ENCODE measurements around the gene LIPI. TPM values are rescaled to one million over a fixed set of nuclear protein-coding genes. Genes with fewer than 3 reads are reported as not detected.
"Not testable (repeated sequence)": the region's sequence is repeated elsewhere in the genome, so short reads cannot be mapped to it uniquely, and the experiment has no call there.

LIPI gene
- total and polyA plus RNA-seq, 2 of the 13 experiments (the other 11 are each of a cell fraction or from before 2014, with no cell fraction given), result not detected

DNA sequence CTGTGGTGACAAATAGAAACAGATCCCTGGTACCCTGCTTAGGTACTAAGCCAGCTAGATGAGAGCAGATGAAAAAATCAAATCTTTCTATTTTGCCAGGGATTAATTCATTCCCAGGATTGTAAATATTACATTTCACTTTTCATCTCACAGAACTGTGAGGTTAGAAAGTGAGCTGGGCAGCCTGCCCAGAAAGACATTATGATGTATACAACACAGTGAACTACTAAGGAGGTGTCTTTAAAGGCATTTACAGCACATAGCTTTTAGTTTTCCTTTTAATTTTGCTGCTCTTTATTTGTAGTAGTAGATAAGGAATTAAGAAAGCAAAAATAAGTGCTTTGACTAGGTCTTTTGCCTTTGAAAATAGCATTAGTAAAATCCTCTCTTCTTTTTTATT lies 120.6 kb downstream of the LIPI start:
- H3K36me3 ChIP-seq (replicated peaks in 1 of 2; ENCODE audit: control insufficient read depth in 1 of 2, insufficient read depth in 2 of 2, low read length in 2 of 2); H3K4me1 ChIP-seq (ENCODE audit: insufficient read depth, low read length); CTCF ChIA-PET (ENCODE audit: low intra/inter-chr PET ratio, low total read pairs); H4K20me1 ChIP-seq (ENCODE audit: insufficient read depth, low read length); H3K79me2 ChIP-seq (ENCODE audit: insufficient read depth, low read length); H3K4me3 ChIP-seq (replicated peaks in 1 of 3; ENCODE audit: insufficient read depth in 1 of 3, low read depth in 2 of 3, low read length in 3 of 3); H3K27ac ChIP-seq (ENCODE audit: extremely low read length, insufficient read depth, low read length); intact Hi-C loops (cut with micrococcal nuclease; ENCODE audit: unreplicated experiment); DNase-seq (ENCODE audit: low spot score); POLR2A ChIA-PET; H3K9me3 ChIP-seq (ENCODE audit: low read length); ATAC-seq; FAIRE-seq; H2AFZ ChIP-seq (ENCODE audit: low read length); H3K9ac ChIP-seq (ENCODE audit: insufficient read depth, low read depth, low read length); BruUV-seq (replicated peaks); in situ Hi-C loops (cut with HindIII; ENCODE audit: extremely low pct_ligation_motif_present, low pct_unique_long_range_greater_than_20kb); H3K27me3 ChIP-seq (ENCODE audit: control insufficient read depth in 1 of 2, insufficient read depth in 2 of 2, low read length in 2 of 2); H3K4me2 ChIP-seq (ENCODE audit: low read depth, low read length): not testable (repeated sequence)

DNA sequence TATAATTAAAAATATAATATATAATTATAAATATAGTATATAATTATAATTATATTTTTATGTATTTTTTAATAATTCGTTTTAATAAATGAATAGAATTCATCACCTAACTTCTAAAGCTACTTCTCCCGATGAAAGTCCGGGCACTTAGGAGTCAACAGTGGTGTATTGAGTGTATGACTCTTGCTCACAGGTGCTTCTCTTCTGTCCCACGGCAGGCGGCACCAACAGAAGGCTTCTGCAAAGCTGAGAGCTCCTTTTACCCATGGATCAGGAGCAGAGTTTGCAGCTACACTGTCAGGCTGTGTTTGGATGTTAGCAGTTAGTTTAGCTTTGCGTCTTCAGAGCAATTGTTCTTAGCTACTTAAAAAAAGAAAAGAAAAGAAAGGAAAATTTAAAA lies 122.4 kb downstream of the LIPI start:
- no TSS peak for BruUV-seq (replicated peaks)
- Histone ChIP-seq H3K9ac (ENCODE audit: insufficient read depth, low read depth, low read length) (no peak overlapping the region), H3K4me2 (ENCODE audit: low read depth, low read length) (no peak overlapping the region), H4K20me1 (ENCODE audit: insufficient read depth, low read length) (no peaks in the 10 kb centered on the region), H3K4me3 (replicated peaks in 1 of 3; ENCODE audit: insufficient read depth in 1 of 3, low read depth in 2 of 3, low read length in 3 of 3) (no peak overlapping the region), H2AFZ (ENCODE audit: low read length) (no peak overlapping the region), H3K4me1 (ENCODE audit: insufficient read depth, low read length) (no peaks in the 10 kb centered on the region), H3K79me2 (ENCODE audit: insufficient read depth, low read length) (no peaks in the 10 kb centered on the region), H3K27me3 (ENCODE audit: control insufficient read depth in 1 of 2, insufficient read depth in 2 of 2, low read length in 2 of 2) (no peaks in the 10 kb centered on the region), H3K36me3 (replicated peaks in 1 of 2; ENCODE audit: control insufficient read depth in 1 of 2, insufficient read depth in 2 of 2, low read length in 2 of 2) (no peaks in the 10 kb centered on the region; a peak in 1 of 5 replicates), H3K9me3 (ENCODE audit: low read length) (no peaks in the 10 kb centered on the region), H3K27ac (ENCODE audit: extremely low read length, insufficient read depth, low read length) (no peak overlapping the region)
- ChIA-PET POLR2A (no interaction called here), CTCF (ENCODE audit: low intra/inter-chr PET ratio, low total read pairs) (no interaction called here)
- no peak for FAIRE-seq
- no peak for ATAC-seq
- in situ Hi-C loops (cut with HindIII; ENCODE audit: extremely low pct_ligation_motif_present, low pct_unique_long_range_greater_than_20kb) (no loop called here), intact Hi-C loops (cut with micrococcal nuclease; ENCODE audit: unreplicated experiment) (no loop called here)
- 0% methylated on average over 1 of the region's 6 CpGs for WGBS (ENCODE audit: low lambda C conversion rate)
- DNase-seq (ENCODE audit: low spot score), result no peak
- TF ChIP-seq, protein P1, sequence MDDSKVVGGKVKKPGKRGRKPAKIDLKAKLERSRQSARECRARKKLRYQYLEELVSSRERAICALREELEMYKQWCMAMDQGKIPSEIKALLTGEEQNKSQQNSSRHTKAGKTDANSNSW (CRISPR knock-in tag; IDR thresholded peaks at IDR 0.05; ENCODE audit: borderline replicate concordance), result no peak
- TF ChIP-seq PITX1 (CRISPR knock-in tag; IDR thresholded peaks at IDR 0.05) (no peak), ZNF660 (CRISPR knock-in tag; IDR thresholded peaks at IDR 0.05; ENCODE audit: borderline replicate concordance, low read depth) (no peak), ETV6 (CRISPR knock-in tag; conservative IDR thresholded peaks at IDR 0.05) (no peak), ZNF616 (CRISPR knock-in tag; IDR thresholded peaks at IDR 0.05; ENCODE audit: low read depth) (no peak), SATB2 (CRISPR knock-in tag; IDR thresholded peaks at IDR 0.05) (no peak), YEATS2 (CRISPR knock-in tag; IDR thresholded peaks at IDR 0.05; ENCODE audit: borderline replicate concordance) (no peak), ZNF546 (CRISPR knock-in tag; conservative IDR thresholded peaks at IDR 0.05) (no peak), TCF7 (IDR thresholded peaks at IDR 0.05; ENCODE audit: low read depth) (no peak), BCL6 (CRISPR knock-in tag; IDR thresholded peaks at IDR 0.05) (no peak)
- TF ChIP-seq, protein P2, sequence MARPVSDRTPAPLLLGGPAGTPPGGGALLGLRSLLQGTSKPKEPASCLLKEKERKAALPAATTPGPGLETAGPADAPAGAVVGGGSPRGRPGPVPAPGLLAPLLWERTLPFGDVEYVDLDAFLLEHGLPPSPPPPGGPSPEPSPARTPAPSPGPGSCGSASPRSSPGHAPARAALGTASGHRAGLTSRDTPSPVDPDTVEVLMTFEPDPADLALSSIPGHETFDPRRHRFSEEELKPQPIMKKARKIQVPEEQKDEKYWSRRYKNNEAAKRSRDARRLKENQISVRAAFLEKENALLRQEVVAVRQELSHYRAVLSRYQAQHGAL (CRISPR knock-in tag; IDR thresholded peaks at IDR 0.05; ENCODE audit: not compliant biosample characterization), result no peak
- TF ChIP-seq, protein P3, sequence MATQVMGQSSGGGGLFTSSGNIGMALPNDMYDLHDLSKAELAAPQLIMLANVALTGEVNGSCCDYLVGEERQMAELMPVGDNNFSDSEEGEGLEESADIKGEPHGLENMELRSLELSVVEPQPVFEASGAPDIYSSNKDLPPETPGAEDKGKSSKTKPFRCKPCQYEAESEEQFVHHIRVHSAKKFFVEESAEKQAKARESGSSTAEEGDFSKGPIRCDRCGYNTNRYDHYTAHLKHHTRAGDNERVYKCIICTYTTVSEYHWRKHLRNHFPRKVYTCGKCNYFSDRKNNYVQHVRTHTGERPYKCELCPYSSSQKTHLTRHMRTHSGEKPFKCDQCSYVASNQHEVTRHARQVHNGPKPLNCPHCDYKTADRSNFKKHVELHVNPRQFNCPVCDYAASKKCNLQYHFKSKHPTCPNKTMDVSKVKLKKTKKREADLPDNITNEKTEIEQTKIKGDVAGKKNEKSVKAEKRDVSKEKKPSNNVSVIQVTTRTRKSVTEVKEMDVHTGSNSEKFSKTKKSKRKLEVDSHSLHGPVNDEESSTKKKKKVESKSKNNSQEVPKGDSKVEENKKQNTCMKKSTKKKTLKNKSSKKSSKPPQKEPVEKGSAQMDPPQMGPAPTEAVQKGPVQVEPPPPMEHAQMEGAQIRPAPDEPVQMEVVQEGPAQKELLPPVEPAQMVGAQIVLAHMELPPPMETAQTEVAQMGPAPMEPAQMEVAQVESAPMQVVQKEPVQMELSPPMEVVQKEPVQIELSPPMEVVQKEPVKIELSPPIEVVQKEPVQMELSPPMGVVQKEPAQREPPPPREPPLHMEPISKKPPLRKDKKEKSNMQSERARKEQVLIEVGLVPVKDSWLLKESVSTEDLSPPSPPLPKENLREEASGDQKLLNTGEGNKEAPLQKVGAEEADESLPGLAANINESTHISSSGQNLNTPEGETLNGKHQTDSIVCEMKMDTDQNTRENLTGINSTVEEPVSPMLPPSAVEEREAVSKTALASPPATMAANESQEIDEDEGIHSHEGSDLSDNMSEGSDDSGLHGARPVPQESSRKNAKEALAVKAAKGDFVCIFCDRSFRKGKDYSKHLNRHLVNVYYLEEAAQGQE (IDR thresholded peaks at IDR 0.05; ENCODE audit: borderline replicate concordance in 1 of 2, low read depth in 1 of 2, low read length in 2 of 2), result no peak
- TF ChIP-seq, protein P4, sequence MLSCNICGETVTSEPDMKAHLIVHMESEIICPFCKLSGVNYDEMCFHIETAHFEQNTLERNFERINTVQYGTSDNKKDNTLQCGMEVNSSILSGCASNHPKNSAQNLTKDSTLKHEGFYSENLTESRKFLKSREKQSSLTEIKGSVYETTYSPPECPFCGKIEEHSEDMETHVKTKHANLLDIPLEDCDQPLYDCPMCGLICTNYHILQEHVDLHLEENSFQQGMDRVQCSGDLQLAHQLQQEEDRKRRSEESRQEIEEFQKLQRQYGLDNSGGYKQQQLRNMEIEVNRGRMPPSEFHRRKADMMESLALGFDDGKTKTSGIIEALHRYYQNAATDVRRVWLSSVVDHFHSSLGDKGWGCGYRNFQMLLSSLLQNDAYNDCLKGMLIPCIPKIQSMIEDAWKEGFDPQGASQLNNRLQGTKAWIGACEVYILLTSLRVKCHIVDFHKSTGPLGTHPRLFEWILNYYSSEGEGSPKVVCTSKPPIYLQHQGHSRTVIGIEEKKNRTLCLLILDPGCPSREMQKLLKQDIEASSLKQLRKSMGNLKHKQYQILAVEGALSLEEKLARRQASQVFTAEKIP (CRISPR knock-in tag; IDR thresholded peaks at IDR 0.05; ENCODE audit: borderline replicate concordance), result no peak

All from HepG2 (cell line).